ENCODE measurements around the gene SAPCD2.

GRCh38 chr9:137046088-137046787 is 24.1 kb downstream of the SAPCD2 start, which contains the start of gene NPDC1:
- peak; percentile 83 to 95 (median 88) for TF ChIP-seq CTCF (IDR thresholded peaks at IDR 0.05)
- peak in 1 of 2 donors; percentile 36 for TF ChIP-seq POLR2A (IDR thresholded peaks at IDR 0.05)
